ENCODE results near the gene GHR.

DNA sequence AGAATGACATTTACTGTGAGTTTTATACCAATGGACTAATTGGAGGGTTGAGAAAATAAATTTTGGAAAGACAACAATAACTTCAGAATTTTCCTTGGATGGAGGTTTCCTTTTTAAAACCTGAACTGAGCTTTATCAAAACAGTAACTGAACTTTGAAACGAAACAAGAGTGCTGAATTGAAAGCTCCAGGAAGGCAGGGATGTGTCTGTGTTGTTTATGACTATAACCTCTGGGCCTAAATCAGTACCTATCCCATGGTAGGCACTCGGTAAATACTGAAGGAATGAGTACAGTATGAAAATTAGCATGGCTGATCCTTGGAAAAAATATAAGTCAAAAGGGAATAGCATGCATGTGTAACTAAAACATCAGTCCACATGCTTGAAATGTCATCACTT is 93.9 kb downstream of the GHR start:
- TF ChIP-seq, protein P1, sequence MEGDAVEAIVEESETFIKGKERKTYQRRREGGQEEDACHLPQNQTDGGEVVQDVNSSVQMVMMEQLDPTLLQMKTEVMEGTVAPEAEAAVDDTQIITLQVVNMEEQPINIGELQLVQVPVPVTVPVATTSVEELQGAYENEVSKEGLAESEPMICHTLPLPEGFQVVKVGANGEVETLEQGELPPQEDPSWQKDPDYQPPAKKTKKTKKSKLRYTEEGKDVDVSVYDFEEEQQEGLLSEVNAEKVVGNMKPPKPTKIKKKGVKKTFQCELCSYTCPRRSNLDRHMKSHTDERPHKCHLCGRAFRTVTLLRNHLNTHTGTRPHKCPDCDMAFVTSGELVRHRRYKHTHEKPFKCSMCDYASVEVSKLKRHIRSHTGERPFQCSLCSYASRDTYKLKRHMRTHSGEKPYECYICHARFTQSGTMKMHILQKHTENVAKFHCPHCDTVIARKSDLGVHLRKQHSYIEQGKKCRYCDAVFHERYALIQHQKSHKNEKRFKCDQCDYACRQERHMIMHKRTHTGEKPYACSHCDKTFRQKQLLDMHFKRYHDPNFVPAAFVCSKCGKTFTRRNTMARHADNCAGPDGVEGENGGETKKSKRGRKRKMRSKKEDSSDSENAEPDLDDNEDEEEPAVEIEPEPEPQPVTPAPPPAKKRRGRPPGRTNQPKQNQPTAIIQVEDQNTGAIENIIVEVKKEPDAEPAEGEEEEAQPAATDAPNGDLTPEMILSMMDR (IDR thresholded peaks at IDR 0.05; ENCODE audit: low read length), result no peak
- TF ChIP-seq EZH2 (optimal IDR thresholded peaks at IDR 0.05; ENCODE audit: low read depth, low read length) (no peak), EZH2phosphoT487 (IDR thresholded peaks at IDR 0.05; ENCODE audit: low read length) (no peak)
